K562 (cell line): ENCODE results near the gene ERGIC1. TPM values are rescaled to one million over a fixed set of nuclear protein-coding genes. Genes with fewer than 3 reads are reported as not detected.

Experiments
- HINFP ChIP-seq: fragments of 450-650 bp; conservative IDR thresholded peaks from 2 replicates; pipeline ENCODE4 v1.6.1; 2016; ENCODE audit warnings: missing genetic modification characterization, low read depth, mild to moderate bottlenecking, control low read depth, missing compliant biosample characterization
- NKRF ChIP-seq: fragments of 450-650 bp; IDR thresholded peaks from 2 replicates; pipeline ENCODE4 v1.6.1; 2016; ENCODE audit warnings: borderline replicate concordance
- PRMT5 ChIP-seq: sonication (generic); formaldehyde crosslinking; IDR thresholded peaks from 2 replicates; pipeline ENCODE4 v1.5.0; 2020; ENCODE audit warnings: missing genetic modification reagents
- RBM22 ChIP-seq: fragments of 200-400 bp; formaldehyde crosslinking; IDR thresholded peaks from 2 replicates; pipeline ENCODE4 v1.6.1; 2018; ENCODE audit warnings: low read length, low read depth; ENCODE audit not compliant: poor library complexity, severe bottlenecking
- RCOR1 ChIP-seq, 2 experiments: IDR thresholded peaks; 2 replicates each; pipeline ENCODE4 v1.6.1; 2012; ENCODE audit warnings: low read depth in 2 of 2, low read length in 2 of 2, borderline replicate concordance in 1 of 2, improper control_type of control experiment in 1 of 2
- ZNF282 ChIP-seq: sonication (generic); formaldehyde crosslinking; IDR thresholded peaks from 2 replicates; pipeline ENCODE4 v1.8.1; 2023; ENCODE audit warnings: missing genetic modification reagents
- ZNF512 ChIP-seq: IDR thresholded peaks from 2 replicates; pipeline ENCODE4 v1.6.1; 2016; ENCODE audit warnings: missing genetic modification characterization, missing compliant biosample characterization
- polyA plus RNA-seq, 8 experiments: library from polyadenylated mRNA; depleted of rRNA in 4 of 8; stranded (reverse) in 5 of 8; unstranded in 3 of 8; fragments of >200 nt; fragmentation: Nextera tagmentation in 2 of 8; fragmentation: Illumina TruSeq in 1 of 8; extraction: Ambion mirVana in 2 of 8; extraction: Trizol in 1 of 8; gene quantifications; 2 replicates each; pipeline versions ENCODE4 v1.2.1 to v1.2.3, GENCODE V29; 2011 to 2014; ENCODE audit warnings: inconsistent platforms in 1 of 8, missing spikeins in 1 of 8
- total RNA-seq, 7 experiments: library from RNA; depleted of rRNA in 6 of 7; stranded (reverse); fragments of >200 nt in 6 of 7; fragmentation: Illumina TruSeq in 2 of 7; extraction: Trizol in 2 of 7; gene quantifications; 2 replicates each; pipeline versions ENCODE4 v1.2.1 to v1.2.3, GENCODE V29; 2011 to 2021; ENCODE audit warnings: low replicate concordance in 1 of 7

The ERGIC1 gene
- total and polyA plus RNA-seq, 9 of the 15 experiments (the other 6 are each of a cell fraction or from before 2014, with no cell fraction given): 5.5 to 68.4 (median 36.4) TPM

GRCh38 chr5:172936401-172936800, 102.3 kb downstream of the ERGIC1 start (continued):
- TF ChIP-seq NKRF: no peak
- TF ChIP-seq ZNF282 (CRISPR knock-in tag): no peak
- no peak for TF ChIP-seq PRMT5 (CRISPR knock-in tag)
- no peak for TF ChIP-seq RCOR1 (IDR thresholded peaks at IDR 0.05; ENCODE audit: borderline replicate concordance in 1 of 2, low read depth in 2 of 2, low read length in 2 of 2)
- no peak for TF ChIP-seq RBM22
- no peak for TF ChIP-seq HINFP (tag)
- no peak for TF ChIP-seq ZNF512
